Measurements from ENCODE around the gene OPA3. TPM values are rescaled to one million over a fixed set of nuclear protein-coding genes. Genes with fewer than 3 reads are reported as not detected.

Gene OPA3
- total RNA-seq, 1 experiment from 2014 or later: 10.1 TPM

DNA sequence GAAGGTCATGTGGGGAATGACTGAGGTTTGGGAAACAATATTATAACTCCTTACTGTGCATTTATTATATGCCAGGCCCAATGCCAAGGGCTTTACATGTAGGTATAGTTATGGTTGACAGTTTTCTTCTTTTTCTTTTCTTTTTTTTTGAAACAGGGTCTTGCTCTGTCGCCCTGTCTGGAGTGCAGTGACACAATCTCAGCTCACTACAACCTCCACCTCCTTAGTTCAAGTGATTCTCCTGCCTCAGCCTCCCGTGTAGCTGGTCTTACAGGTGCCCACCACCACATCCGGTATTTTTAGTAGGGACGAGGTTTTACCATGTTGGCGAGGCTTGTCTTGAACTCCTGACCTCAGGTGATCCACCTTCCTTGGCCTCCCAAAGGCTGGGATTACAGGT, 101.6 kb downstream of the OPA3 start:
- Mint-ChIP-seq H3K27ac (no peak overlapping the region), H3K36me3 (no peaks in the 10 kb centered on the region)
- no peak for TF ChIP-seq IRF2 (CRISPR knock-in tag; IDR thresholded peaks at IDR 0.05; ENCODE audit: borderline replicate concordance, low read depth)
- TF ChIP-seq HMGA2 (CRISPR knock-in tag; IDR thresholded peaks at IDR 0.05): no peak
- TF ChIP-seq ZNF121 (CRISPR knock-in tag; IDR thresholded peaks at IDR 0.05): peak; percentile 45; the same call in 1 of the 2 replicates

DNA sequence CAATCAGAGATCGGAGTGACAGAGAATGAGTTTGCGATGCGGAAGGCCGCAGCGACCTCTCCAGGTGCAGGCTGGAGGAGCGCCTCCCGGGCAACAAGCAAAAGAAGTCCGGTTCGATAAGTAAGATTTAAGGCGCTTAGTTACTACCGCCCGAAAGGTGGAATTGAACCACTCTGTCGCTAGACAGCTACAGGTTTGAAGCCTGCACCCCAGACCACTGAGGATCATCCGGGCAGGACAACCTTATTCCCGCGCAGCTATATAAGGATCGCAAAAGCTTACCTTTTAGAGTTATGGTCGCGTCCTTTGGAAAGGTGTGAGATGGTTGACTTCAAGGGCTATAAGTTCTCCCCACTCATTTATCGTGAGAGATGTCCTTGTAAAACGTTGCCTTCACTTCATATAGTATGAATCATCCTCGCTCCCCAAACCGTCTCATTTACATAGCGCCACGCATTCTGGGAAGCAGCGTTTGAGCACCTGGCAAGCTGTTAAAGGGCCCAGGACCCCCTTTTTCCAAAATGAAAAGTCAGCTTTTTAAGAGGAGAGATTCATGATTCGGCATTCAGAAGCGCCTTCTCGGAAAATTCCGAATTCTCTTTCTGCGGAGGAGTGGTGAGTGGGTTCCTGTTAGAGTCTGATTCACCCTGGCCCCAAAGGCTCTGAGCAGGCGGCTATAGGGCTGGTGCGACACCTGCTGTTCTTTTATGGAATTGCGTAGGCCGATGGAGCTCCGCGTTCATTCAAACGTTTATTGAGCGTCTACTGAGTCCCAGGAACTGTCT, 106.0 kb downstream of the OPA3 start:
- Mint-ChIP-seq H3K27me3 (ENCODE audit: low read depth) (peaks cover 47% of the 10 kb centered on the region), H3K4me1 (peaks cover 23% of the 10 kb centered on the region), H3K9me3 (no peaks in the 10 kb centered on the region), H3K36me3 (no peaks in the 10 kb centered on the region), H3K27ac (peak overlapping the region; percentile 99), H3K4me3 (peak overlapping the region; percentile 69)
- TF ChIP-seq, protein P1, sequence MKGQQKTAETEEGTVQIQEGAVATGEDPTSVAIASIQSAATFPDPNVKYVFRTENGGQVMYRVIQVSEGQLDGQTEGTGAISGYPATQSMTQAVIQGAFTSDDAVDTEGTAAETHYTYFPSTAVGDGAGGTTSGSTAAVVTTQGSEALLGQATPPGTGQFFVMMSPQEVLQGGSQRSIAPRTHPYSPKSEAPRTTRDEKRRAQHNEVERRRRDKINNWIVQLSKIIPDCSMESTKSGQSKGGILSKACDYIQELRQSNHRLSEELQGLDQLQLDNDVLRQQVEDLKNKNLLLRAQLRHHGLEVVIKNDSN (CRISPR knock-in tag; IDR thresholded peaks at IDR 0.05): peak; percentile 25; the same call in 1 of the 2 replicates
- TF ChIP-seq, protein P2, sequence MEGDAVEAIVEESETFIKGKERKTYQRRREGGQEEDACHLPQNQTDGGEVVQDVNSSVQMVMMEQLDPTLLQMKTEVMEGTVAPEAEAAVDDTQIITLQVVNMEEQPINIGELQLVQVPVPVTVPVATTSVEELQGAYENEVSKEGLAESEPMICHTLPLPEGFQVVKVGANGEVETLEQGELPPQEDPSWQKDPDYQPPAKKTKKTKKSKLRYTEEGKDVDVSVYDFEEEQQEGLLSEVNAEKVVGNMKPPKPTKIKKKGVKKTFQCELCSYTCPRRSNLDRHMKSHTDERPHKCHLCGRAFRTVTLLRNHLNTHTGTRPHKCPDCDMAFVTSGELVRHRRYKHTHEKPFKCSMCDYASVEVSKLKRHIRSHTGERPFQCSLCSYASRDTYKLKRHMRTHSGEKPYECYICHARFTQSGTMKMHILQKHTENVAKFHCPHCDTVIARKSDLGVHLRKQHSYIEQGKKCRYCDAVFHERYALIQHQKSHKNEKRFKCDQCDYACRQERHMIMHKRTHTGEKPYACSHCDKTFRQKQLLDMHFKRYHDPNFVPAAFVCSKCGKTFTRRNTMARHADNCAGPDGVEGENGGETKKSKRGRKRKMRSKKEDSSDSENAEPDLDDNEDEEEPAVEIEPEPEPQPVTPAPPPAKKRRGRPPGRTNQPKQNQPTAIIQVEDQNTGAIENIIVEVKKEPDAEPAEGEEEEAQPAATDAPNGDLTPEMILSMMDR (IDR thresholded peaks at IDR 0.05): peak; percentile 90
- TF ChIP-seq, protein P3, sequence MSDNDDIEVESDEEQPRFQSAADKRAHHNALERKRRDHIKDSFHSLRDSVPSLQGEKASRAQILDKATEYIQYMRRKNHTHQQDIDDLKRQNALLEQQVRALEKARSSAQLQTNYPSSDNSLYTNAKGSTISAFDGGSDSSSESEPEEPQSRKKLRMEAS (CRISPR knock-in tag; IDR thresholded peaks at IDR 0.05): peak; percentile 33; the same call in 1 of the 2 replicates
- TF ChIP-seq, protein P4, sequence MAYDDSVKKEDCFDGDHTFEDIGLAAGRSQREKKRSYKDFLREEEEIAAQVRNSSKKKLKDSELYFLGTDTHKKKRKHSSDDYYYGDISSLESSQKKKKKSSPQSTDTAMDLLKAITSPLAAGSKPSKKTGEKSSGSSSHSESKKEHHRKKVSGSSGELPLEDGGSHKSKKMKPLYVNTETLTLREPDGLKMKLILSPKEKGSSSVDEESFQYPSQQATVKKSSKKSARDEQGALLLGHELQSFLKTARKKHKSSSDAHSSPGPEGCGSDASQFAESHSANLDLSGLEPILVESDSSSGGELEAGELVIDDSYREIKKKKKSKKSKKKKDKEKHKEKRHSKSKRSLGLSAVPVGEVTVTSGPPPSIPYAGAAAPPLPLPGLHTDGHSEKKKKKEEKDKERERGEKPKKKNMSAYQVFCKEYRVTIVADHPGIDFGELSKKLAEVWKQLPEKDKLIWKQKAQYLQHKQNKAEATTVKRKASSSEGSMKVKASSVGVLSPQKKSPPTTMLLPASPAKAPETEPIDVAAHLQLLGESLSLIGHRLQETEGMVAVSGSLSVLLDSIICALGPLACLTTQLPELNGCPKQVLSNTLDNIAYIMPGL (CRISPR knock-in tag; IDR thresholded peaks at IDR 0.05): peak; percentile 48; the same call in 1 of the 2 replicates
- TF ChIP-seq ZNF219 (CRISPR knock-in tag; IDR thresholded peaks at IDR 0.05; ENCODE audit: borderline replicate concordance) (no peak), GTF2I (CRISPR knock-in tag; conservative IDR thresholded peaks at IDR 0.05) (peak; percentile 67; the same call in 1 of the 2 replicates), SP1 (CRISPR knock-in tag; conservative IDR thresholded peaks at IDR 0.05) (peak; percentile 12; the same call in 1 of the 2 replicates), CREM (CRISPR knock-in tag; IDR thresholded peaks at IDR 0.05) (0 out of 2 replicates have a peak, but pooled peaks have one; percentile 24), ETV6 (CRISPR knock-in tag; IDR thresholded peaks at IDR 0.05) (peak; percentile 82), TEAD4 (CRISPR knock-in tag; IDR thresholded peaks at IDR 0.05) (no peak)
- TF ChIP-seq, protein P5, sequence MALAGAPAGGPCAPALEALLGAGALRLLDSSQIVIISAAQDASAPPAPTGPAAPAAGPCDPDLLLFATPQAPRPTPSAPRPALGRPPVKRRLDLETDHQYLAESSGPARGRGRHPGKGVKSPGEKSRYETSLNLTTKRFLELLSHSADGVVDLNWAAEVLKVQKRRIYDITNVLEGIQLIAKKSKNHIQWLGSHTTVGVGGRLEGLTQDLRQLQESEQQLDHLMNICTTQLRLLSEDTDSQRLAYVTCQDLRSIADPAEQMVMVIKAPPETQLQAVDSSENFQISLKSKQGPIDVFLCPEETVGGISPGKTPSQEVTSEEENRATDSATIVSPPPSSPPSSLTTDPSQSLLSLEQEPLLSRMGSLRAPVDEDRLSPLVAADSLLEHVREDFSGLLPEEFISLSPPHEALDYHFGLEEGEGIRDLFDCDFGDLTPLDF (CRISPR knock-in tag; IDR thresholded peaks at IDR 0.05): no peak
- TF ChIP-seq, protein P6, sequence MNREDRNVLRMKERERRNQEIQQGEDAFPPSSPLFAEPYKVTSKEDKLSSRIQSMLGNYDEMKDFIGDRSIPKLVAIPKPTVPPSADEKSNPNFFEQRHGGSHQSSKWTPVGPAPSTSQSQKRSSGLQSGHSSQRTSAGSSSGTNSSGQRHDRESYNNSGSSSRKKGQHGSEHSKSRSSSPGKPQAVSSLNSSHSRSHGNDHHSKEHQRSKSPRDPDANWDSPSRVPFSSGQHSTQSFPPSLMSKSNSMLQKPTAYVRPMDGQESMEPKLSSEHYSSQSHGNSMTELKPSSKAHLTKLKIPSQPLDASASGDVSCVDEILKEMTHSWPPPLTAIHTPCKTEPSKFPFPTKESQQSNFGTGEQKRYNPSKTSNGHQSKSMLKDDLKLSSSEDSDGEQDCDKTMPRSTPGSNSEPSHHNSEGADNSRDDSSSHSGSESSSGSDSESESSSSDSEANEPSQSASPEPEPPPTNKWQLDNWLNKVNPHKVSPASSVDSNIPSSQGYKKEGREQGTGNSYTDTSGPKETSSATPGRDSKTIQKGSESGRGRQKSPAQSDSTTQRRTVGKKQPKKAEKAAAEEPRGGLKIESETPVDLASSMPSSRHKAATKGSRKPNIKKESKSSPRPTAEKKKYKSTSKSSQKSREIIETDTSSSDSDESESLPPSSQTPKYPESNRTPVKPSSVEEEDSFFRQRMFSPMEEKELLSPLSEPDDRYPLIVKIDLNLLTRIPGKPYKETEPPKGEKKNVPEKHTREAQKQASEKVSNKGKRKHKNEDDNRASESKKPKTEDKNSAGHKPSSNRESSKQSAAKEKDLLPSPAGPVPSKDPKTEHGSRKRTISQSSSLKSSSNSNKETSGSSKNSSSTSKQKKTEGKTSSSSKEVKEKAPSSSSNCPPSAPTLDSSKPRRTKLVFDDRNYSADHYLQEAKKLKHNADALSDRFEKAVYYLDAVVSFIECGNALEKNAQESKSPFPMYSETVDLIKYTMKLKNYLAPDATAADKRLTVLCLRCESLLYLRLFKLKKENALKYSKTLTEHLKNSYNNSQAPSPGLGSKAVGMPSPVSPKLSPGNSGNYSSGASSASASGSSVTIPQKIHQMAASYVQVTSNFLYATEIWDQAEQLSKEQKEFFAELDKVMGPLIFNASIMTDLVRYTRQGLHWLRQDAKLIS (CRISPR knock-in tag; IDR thresholded peaks at IDR 0.05; ENCODE audit: borderline replicate concordance): no peak
- DNase-seq (ENCODE audit: low spot score) (peak; percentile 90), ATAC-seq (peak; percentile 94)
- ChIA-PET CTCF (interaction anchor here (0.5 to 7.1 kb wide), 57 partner anchors 11 to 598 kb away, joined by 3 to 325 read pairs (median 5); partner anchors contain the start of genes BLOC1S3, EML2, ERCC1 and ERCC2), POLR2A (interaction anchor here (0.8 to 3.0 kb wide), 5 partner anchors 10 to 54 kb away, joined by 3 to 28 read pairs (median 12); partner anchors contain the start of gene FOSB)

More for the DNA sequence above, 101.6 kb downstream of the OPA3 start:
- ChIA-PET POLR2A (no interaction called here), CTCF (interaction anchor here (0.7 to 7.1 kb wide), 2 partner anchors 35 to 43 kb away, joined by 3 to 325 read pairs; no protein-coding TSS in a partner anchor)
- DNase-seq (ENCODE audit: low spot score): no peak
- peaks cover 9% of the 10 kb centered on the region for H3K27me3 Mint-ChIP-seq (ENCODE audit: low read depth)
- H3K4me3 Mint-ChIP-seq: no peak overlapping the region
- H3K9me3 Mint-ChIP-seq: no peaks in the 10 kb centered on the region
- no peak for ATAC-seq
- H3K4me1 Mint-ChIP-seq: peaks cover 11% of the 10 kb centered on the region

All from WTC11 (cell line).